Panc1 (cell line): Measurements from ENCODE around the gene CCNJL.

Experiments
- POLR2AphosphoS5 ChIP-seq: IDR thresholded peaks from 2 replicates; pipeline ENCODE4 v1.6.1; 2012; ENCODE audit warnings: mild to moderate bottlenecking, low read depth, low read length, moderate library complexity
- SIN3A ChIP-seq: IDR thresholded peaks from 2 replicates; pipeline ENCODE4 v1.6.1; 2012; ENCODE audit warnings: low read depth, mild to moderate bottlenecking, low read length, moderate library complexity, borderline replicate concordance; ENCODE audit not compliant: insufficient read depth
- TCF7L2 ChIP-seq: IDR thresholded peaks from 2 replicates; pipeline ENCODE4 v1.6.1; 2011; ENCODE audit warnings: mild to moderate bottlenecking, low read depth, low read length, inconsistent platforms
- TF ChIP-seq, protein P1 (sequence below): fragments of 450-650 bp; IDR thresholded peaks from 2 replicates; pipeline ENCODE4 v1.5.1; 2017; ENCODE audit warnings: mild to moderate bottlenecking
- TF ChIP-seq, protein P2 (sequence below), 2 experiments: IDR thresholded peaks; 2 replicates each; pipeline ENCODE4 v1.6.1; 2011 to 2012; ENCODE audit warnings: low read depth in 2 of 2, control low read depth in 1 of 2, low read length in 1 of 2, mild to moderate bottlenecking in 1 of 2, moderate library complexity in 1 of 2; ENCODE audit not compliant: insufficient read depth in 1 of 2

DNA sequence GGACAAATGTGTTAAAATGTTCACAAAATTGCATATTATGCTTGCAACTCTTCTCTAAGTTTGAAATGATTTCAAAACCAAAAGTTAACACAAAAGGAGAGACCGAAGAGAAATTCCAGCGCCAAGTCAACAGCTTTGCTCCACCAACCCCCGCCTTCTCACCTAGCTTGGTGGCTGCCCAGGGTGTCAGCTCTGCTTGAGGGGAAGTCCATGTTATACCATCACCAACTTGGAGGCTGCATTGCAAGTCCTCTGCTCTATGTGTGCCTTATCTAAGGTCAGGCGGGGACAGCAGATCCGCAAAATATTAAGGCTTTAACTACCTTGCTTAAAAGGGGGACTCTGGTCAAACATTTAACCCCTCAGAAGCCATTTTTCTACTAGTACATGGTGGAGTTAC, 14.6 kb downstream of the CCNJL start:
- TF ChIP-seq, protein P1, sequence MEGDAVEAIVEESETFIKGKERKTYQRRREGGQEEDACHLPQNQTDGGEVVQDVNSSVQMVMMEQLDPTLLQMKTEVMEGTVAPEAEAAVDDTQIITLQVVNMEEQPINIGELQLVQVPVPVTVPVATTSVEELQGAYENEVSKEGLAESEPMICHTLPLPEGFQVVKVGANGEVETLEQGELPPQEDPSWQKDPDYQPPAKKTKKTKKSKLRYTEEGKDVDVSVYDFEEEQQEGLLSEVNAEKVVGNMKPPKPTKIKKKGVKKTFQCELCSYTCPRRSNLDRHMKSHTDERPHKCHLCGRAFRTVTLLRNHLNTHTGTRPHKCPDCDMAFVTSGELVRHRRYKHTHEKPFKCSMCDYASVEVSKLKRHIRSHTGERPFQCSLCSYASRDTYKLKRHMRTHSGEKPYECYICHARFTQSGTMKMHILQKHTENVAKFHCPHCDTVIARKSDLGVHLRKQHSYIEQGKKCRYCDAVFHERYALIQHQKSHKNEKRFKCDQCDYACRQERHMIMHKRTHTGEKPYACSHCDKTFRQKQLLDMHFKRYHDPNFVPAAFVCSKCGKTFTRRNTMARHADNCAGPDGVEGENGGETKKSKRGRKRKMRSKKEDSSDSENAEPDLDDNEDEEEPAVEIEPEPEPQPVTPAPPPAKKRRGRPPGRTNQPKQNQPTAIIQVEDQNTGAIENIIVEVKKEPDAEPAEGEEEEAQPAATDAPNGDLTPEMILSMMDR = no peak
- TF ChIP-seq SIN3A (no peak), POLR2AphosphoS5 (no peak), TCF7L2 (no peak)
- TF ChIP-seq, protein P2, sequence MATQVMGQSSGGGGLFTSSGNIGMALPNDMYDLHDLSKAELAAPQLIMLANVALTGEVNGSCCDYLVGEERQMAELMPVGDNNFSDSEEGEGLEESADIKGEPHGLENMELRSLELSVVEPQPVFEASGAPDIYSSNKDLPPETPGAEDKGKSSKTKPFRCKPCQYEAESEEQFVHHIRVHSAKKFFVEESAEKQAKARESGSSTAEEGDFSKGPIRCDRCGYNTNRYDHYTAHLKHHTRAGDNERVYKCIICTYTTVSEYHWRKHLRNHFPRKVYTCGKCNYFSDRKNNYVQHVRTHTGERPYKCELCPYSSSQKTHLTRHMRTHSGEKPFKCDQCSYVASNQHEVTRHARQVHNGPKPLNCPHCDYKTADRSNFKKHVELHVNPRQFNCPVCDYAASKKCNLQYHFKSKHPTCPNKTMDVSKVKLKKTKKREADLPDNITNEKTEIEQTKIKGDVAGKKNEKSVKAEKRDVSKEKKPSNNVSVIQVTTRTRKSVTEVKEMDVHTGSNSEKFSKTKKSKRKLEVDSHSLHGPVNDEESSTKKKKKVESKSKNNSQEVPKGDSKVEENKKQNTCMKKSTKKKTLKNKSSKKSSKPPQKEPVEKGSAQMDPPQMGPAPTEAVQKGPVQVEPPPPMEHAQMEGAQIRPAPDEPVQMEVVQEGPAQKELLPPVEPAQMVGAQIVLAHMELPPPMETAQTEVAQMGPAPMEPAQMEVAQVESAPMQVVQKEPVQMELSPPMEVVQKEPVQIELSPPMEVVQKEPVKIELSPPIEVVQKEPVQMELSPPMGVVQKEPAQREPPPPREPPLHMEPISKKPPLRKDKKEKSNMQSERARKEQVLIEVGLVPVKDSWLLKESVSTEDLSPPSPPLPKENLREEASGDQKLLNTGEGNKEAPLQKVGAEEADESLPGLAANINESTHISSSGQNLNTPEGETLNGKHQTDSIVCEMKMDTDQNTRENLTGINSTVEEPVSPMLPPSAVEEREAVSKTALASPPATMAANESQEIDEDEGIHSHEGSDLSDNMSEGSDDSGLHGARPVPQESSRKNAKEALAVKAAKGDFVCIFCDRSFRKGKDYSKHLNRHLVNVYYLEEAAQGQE (IDR thresholded peaks at IDR 0.05; ENCODE audit: insufficient read depth in 1 of 2, low read depth in 2 of 2, low read length in 1 of 2) = no peak
